ENCODE results near the gene RBM45.

The RBM45 gene

GRCh38 chr2:178112202-178113152, at the start of gene RBM45:
TSS of gene RBM45 (plus strand) at chr2:178112437. CDS start at chr2:178112547, 110 bp downstream.
- H3K27ac ChIP-seq: peak within 1 kb of the TSS; percentile 41 to 74
- TF ChIP-seq CTCF (IDR thresholded peaks at IDR 0.05): peak; percentile 97
- peak within 1 kb of the TSS; percentile 80 for H3K4me3 ChIP-seq
- peak; percentile 95 for DNase-seq (ENCODE audit: low spot score)

- no peak overlapping the region for H3K27ac ChIP-seq
- DNase-seq (ENCODE audit: low spot score): no peak
- H3K4me3 ChIP-seq: no peak overlapping the region
- no peak for TF ChIP-seq CTCF (IDR thresholded peaks at IDR 0.05)
Measured at GRCh38 chr2:178066324-178066723, 45.9 kb upstream of the RBM45 start.

GRCh38 chr2:178066890-178067669, 45.2 kb upstream of the RBM45 start:
- no peak overlapping the region for H3K4me3 ChIP-seq
- TF ChIP-seq CTCF (IDR thresholded peaks at IDR 0.05): no peak
- DNase-seq (ENCODE audit: low spot score): no peak
- H3K27ac ChIP-seq: no peak overlapping the region

GRCh38 chr2:178068823-178069454, 43.3 kb upstream of the RBM45 start:
- H3K27ac ChIP-seq: no peak overlapping the region
- H3K4me3 ChIP-seq: no peak overlapping the region
- TF ChIP-seq CTCF (IDR thresholded peaks at IDR 0.05): no peak
- no peak for DNase-seq (ENCODE audit: low spot score)

GRCh38 chr2:178069551-178069950, 42.7 kb upstream of the RBM45 start:
- no peak for DNase-seq (ENCODE audit: low spot score)
- no peak overlapping the region for H3K27ac ChIP-seq
- no peak overlapping the region for H3K4me3 ChIP-seq
- TF ChIP-seq CTCF (IDR thresholded peaks at IDR 0.05): no peak

GRCh38 chr2:178070824-178071223, 41.4 kb upstream of the RBM45 start:
- no peak overlapping the region for H3K4me3 ChIP-seq

More at GRCh38 chr2:178070824-178071223, 41.4 kb upstream of the RBM45 start:
- DNase-seq (ENCODE audit: low spot score): no peak
- TF ChIP-seq CTCF (IDR thresholded peaks at IDR 0.05): no peak
- no peak overlapping the region for H3K27ac ChIP-seq

All from coronary artery (tissue), 2 donors.